ENCODE data around the gene SEPTIN1.

Gene SEPTIN1

GRCh38 chr16:30418350-30419181 lies 36.2 kb upstream of the SEPTIN1 start:
- no peak for TF ChIP-seq CTCF (IDR thresholded peaks at IDR 0.05; ENCODE audit: low read length, missing control alignments)
- no peak for DNase-seq (ENCODE audit: low read depth)
- peak overlapping the region; percentile 53 for H3K4me3 ChIP-seq (replicated peaks; ENCODE audit: low read depth, low read length)

- peak; percentile 94 for DNase-seq (ENCODE audit: low read depth)
- H3K4me3 ChIP-seq (replicated peaks; ENCODE audit: low read depth, low read length): peak overlapping the region; percentile 53
- TF ChIP-seq CTCF (IDR thresholded peaks at IDR 0.05; ENCODE audit: low read length, missing control alignments): no peak
Observed at GRCh38 chr16:30417529-30418349, 35.4 kb upstream of the SEPTIN1 start.

DNA sequence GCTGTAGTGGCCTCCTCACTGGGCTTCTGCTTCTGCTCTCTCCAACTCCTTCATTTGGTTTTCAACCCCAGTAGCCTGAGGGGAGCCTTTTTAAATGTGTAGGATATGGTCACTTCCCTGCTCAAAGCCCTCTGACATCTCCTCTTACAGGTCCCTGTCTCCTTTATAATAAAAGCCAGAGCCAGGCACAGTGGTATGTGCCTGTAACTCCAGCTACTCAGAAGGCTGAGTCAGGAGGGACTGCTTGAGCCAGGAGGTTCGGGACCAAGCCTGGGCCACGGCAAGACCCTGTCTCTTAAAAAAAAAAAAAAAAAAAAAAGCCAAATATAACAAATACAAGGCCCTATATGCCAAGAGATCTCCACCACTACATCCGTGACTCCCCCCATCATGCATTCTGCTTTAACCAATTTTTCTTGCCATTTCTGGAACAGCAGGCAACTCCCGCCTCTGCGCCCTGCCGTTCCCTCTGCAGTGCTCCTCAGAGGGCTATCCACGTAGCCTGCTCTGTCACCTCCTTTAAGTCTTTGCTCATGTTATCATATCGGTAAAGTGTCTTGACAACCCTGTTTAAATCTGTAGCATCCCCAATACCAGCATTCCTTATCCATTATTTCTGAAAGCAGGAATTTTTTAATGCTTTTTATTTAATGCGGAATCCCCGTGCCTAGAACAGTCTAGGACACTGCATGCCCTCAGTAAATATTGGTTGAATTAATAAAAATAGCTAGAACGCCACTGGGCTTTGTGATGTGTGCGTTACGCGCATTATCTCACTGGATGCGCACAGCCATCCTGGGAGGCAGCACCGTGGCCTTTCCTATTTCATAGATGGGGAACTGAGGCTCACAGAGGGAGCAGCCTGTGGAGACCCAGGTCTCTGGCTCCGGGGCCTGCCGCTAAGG lies 34.5 kb upstream of the SEPTIN1 start:
- DNase-seq (ENCODE audit: low read depth): no peak
- no peak for TF ChIP-seq CTCF (IDR thresholded peaks at IDR 0.05; ENCODE audit: low read length, missing control alignments)
- peak overlapping the region; percentile 53 for H3K4me3 ChIP-seq (replicated peaks; ENCODE audit: low read depth, low read length)

- no peak for DNase-seq (ENCODE audit: low read depth)
- H3K4me3 ChIP-seq (replicated peaks; ENCODE audit: low read depth, low read length): no peak overlapping the region
- TF ChIP-seq CTCF (IDR thresholded peaks at IDR 0.05; ENCODE audit: low read length, missing control alignments): no peak
Observed at GRCh38 chr16:30416047-30416603, 33.8 kb upstream of the SEPTIN1 start.

DNA sequence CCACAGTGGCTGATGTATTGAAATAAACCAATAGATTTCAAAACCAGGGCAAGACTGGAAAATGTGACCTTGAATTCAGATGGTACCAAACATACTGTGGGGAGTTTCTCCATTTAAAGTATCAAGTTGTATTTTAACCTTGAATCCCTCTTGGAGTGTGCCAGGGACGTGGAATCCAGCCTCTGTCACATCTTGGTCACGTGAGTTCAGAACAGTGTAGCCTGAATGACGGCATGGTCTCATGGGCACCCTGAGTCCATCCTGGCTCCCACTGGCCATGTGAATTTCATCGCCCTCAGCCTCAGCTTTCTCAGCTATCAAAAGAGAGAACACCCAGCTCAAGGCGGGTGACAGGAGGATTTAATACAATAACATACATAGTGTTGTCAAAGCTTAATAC lies 31.8 kb upstream of the SEPTIN1 start:
- no peak overlapping the region for H3K4me3 ChIP-seq (replicated peaks; ENCODE audit: low read depth, low read length)
- no peak for DNase-seq (ENCODE audit: low read depth)
- no peak for TF ChIP-seq CTCF (IDR thresholded peaks at IDR 0.05; ENCODE audit: low read length, missing control alignments)

GRCh38 chr16:30413112-30413806 lies 30.9 kb upstream of the SEPTIN1 start:
- no peak overlapping the region for H3K4me3 ChIP-seq (replicated peaks; ENCODE audit: low read depth, low read length)
- TF ChIP-seq CTCF (IDR thresholded peaks at IDR 0.05; ENCODE audit: low read length, missing control alignments): no peak
- no peak for DNase-seq (ENCODE audit: low read depth)
